RPMI8226 (cell line): ENCODE results near the gene TOR1B.

ENCODE experiments used
- DNase-seq: peaks from one replicate; pipeline ENCODE4 v3.0.0-alpha.2; 2015

The TOR1B gene

GRCh38 chr9:129849901-129850300, 46.9 kb downstream of the TOR1B start:
- no peak for DNase-seq

- DNase-seq = no peak
Observed at GRCh38 chr9:129850821-129851550, 48.0 kb downstream of the TOR1B start.

GRCh38 chr9:129851821-129852220, 48.8 kb downstream of the TOR1B start:
- DNase-seq = no peak

GRCh38 chr9:129852579-129852978, 49.6 kb downstream of the TOR1B start:
- no peak for DNase-seq

- no peak for DNase-seq
Observed at GRCh38 chr9:129853614-129854013, 50.6 kb downstream of the TOR1B start.

- no peak for DNase-seq
Observed at GRCh38 chr9:129854588-129855110, 51.7 kb downstream of the TOR1B start.

GRCh38 chr9:129857207-129857606, 54.2 kb downstream of the TOR1B start:
- no peak for DNase-seq

- DNase-seq = no peak
Observed at GRCh38 chr9:129858167-129858962, 55.4 kb downstream of the TOR1B start.
